ENCODE results near the gene INAFM2.
A peak's percentile ranks its signal among the peaks of the same experiment; 100 is the strongest.

The INAFM2 gene

GRCh38 chr15:40323239-40323952, at the start of gene INAFM2:
INAFM2 (plus strand) TSS chr15:40323692; CDS start chr15:40324056, 364 bp downstream.
- DNase-seq: peak; percentile 91

GRCh38 chr15:40274350-40275274, 48.9 kb upstream of the INAFM2 start:
- peak; percentile 32 for DNase-seq

- no peak for DNase-seq
Measured at GRCh38 chr15:40275523-40275922, 48.0 kb upstream of the INAFM2 start.

- DNase-seq: no peak
Measured at GRCh38 chr15:40275954-40276353, 47.5 kb upstream of the INAFM2 start.

GRCh38 chr15:40276927-40277326, 46.6 kb upstream of the INAFM2 start:
- DNase-seq: no peak

GRCh38 chr15:40277471-40277870, 46.0 kb upstream of the INAFM2 start:
- DNase-seq: no peak

- no peak for DNase-seq
Measured at GRCh38 chr15:40278026-40278425, 45.5 kb upstream of the INAFM2 start.

GRCh38 chr15:40279437-40280141, 43.9 kb upstream of the INAFM2 start:
- no peak for DNase-seq

GRCh38 chr15:40280260-40281056, 43.0 kb upstream of the INAFM2 start:
- DNase-seq: no peak

- no peak for DNase-seq
Measured at GRCh38 chr15:40281057-40281800, 42.3 kb upstream of the INAFM2 start.

- no peak for DNase-seq
Measured at GRCh38 chr15:40281801-40282146, 41.7 kb upstream of the INAFM2 start.

- no peak for DNase-seq
Measured at GRCh38 chr15:40282147-40282868, 41.2 kb upstream of the INAFM2 start.

GRCh38 chr15:40282869-40283614, 40.5 kb upstream of the INAFM2 start, which contains the start of gene ANKRD63:
ANKRD63 (minus strand) TSS chr15:40283064; CDS start chr15:40282586, 478 bp downstream.
- DNase-seq: no peak

- DNase-seq: no peak
Measured at GRCh38 chr15:40283615-40284300, 39.7 kb upstream of the INAFM2 start.

- no peak for DNase-seq
Measured at GRCh38 chr15:40285151-40285550, 38.3 kb upstream of the INAFM2 start.

GRCh38 chr15:40285554-40286011, 37.9 kb upstream of the INAFM2 start:
- DNase-seq: no peak

- DNase-seq: no peak
Measured at GRCh38 chr15:40286061-40286532, 37.4 kb upstream of the INAFM2 start.

GRCh38 chr15:40286794-40287193, 36.7 kb upstream of the INAFM2 start:
- DNase-seq: no peak

GRCh38 chr15:40287505-40287904, 36.0 kb upstream of the INAFM2 start:
- DNase-seq: no peak

All from NCI-H2227 treated with DMSO at 0.1 percent for 48 hours (cell line).